Loucy (cell line): ENCODE data around the gene NFKB2.

Experiments
- CTCF ChIP-seq: fragments of 200-600 bp; sonication (generic); conservative IDR thresholded peaks from 2 replicates; pipeline ENCODE4 v1.5.1; 2014; ENCODE audit warnings: mild to moderate bottlenecking, antibody characterized with exemption, low read length
- EZH2phosphoT487 ChIP-seq: fragments of 200-600 bp; IDR thresholded peaks from 2 replicates; pipeline ENCODE4 v1.6.1; 2018; ENCODE audit warnings: antibody characterized with exemption, mild to moderate bottlenecking, moderate library complexity, borderline replicate concordance

- no peak for TF ChIP-seq CTCF
- no peak for TF ChIP-seq EZH2phosphoT487
Observed at GRCh38 chr10:102420181-102420713, 24.7 kb downstream of the NFKB2 start.
